ENCODE measurements around the gene AVP. TPM values are rescaled to one million over a fixed set of nuclear protein-coding genes. Genes with fewer than 3 reads are reported as not detected.
"Not testable (repeated sequence)": the region's sequence is repeated elsewhere in the genome, so short reads cannot be mapped to it uniquely, and the experiment has no call there.

AVP gene, protein sequence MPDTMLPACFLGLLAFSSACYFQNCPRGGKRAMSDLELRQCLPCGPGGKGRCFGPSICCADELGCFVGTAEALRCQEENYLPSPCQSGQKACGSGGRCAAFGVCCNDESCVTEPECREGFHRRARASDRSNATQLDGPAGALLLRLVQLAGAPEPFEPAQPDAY
- total RNA-seq (2014; rRNA removed; shearing (Covaris generic)) = not detected in 2 replicates

DNA sequence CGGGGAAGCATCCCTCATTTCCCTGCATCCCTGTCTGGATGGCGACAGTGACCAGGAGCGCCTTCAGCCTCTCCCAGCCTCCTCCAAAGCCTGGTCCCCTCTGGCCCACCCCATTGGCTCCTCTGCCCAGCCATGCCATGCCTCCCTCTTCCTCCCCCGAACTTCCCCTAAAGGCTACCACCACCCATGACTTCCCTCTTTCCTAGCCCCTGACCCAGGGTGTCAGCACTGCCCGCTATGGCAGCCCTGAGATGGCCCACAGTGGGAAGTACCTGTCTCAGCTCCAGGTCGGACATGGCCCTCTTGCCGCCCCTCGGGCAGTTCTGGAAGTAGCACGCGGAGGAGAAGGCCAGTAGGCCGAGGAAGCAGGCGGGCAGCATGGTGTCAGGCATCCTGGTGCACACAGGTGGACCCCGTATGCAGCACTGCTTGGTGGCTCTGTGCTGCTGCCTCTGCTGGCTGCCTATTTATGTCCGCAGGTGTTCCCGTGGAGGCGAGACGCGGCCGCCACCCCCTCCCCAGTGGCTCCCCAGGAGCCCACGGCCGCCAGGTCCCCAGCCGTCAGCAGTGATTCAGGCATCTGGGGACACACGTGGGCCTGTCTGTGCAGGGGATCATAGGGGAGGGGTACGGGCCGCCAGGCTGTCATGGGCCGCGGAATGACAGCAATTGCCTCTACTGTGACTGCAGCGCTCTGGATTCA, at the start of gene AVP:
Gene AVP (minus strand): TSS at position 442 of the 703 bp plus-strand sequence. CDS start 50 bp downstream, at position 392.
- Histone ChIP-seq H3K4me3 (no peak within 1 kb of the TSS), H3K4me1 (replicated peaks) (0 out of 2 replicates have a peak, but pooled peaks cover 3% of the 10 kb centered on the region), H3K9me3 (replicated peaks) (no peaks in the 10 kb centered on the region), H3K27ac (no peak within 1 kb of the TSS), H3K27me3 (replicated peaks) (peaks cover 42% of the 10 kb centered on the region), H3K36me3 (no peaks in the 10 kb centered on the region)
- no peak for DNase-seq (ENCODE audit: low read depth in 1 of 2, low spot score in 2 of 2)

DNA sequence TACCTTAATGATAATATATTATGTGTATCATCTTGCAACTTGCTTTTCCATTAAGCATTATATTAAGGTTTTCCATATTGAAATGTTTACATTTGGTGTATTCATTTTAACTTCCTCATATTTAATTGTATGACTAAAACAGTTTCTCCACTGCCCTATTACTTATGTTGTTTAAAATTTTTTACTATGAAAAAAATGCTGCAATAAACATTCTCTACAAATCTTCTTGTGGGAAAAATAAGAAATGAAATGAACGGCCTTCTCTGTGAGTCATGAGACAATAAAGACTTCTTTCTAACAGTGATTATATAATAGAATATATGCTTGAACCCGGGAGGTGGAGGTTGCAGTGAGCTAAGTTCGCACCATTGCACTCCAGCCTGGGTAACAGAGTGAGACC, 49.6 kb upstream of the AVP start:
- no peak for DNase-seq (ENCODE audit: low read depth in 1 of 2, low spot score in 2 of 2)
- Histone ChIP-seq H3K4me1 (replicated peaks) (no peaks in the 10 kb centered on the region), H3K27me3 (replicated peaks) (no peaks in the 10 kb centered on the region), H3K36me3 (peaks cover 3% of the 10 kb centered on the region), H3K9me3 (replicated peaks) (no peaks in the 10 kb centered on the region), H3K4me3 (no peak overlapping the region), H3K27ac (no peak overlapping the region)

DNA sequence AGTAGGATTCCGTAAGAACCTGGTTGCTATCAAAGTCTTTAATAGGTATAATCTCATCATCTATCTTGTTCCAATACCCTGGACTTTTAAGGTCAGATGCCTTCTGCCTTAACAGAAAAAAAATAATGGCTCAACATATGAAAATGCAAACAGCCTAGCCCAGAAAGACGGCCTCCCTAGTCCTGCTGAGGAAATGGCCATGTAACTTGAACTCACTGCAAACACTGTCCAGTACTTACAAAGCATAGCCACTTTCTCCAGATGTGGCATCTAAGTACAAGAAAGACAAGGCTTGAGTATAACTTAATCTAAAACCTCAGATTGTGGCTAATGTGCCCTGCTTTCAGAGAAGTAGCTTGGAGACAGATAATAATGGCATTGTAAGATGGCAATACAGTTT, 48.6 kb upstream of the AVP start:
- H3K4me1 ChIP-seq (replicated peaks) = no peaks in the 10 kb centered on the region
- no peak overlapping the region for H3K27ac ChIP-seq
- peaks cover 3% of the 10 kb centered on the region for H3K36me3 ChIP-seq
- no peak for DNase-seq (ENCODE audit: low read depth in 1 of 2, low spot score in 2 of 2)
- no peaks in the 10 kb centered on the region for H3K9me3 ChIP-seq (replicated peaks)
- no peaks in the 10 kb centered on the region for H3K27me3 ChIP-seq (replicated peaks)
- no peak overlapping the region for H3K4me3 ChIP-seq

DNA sequence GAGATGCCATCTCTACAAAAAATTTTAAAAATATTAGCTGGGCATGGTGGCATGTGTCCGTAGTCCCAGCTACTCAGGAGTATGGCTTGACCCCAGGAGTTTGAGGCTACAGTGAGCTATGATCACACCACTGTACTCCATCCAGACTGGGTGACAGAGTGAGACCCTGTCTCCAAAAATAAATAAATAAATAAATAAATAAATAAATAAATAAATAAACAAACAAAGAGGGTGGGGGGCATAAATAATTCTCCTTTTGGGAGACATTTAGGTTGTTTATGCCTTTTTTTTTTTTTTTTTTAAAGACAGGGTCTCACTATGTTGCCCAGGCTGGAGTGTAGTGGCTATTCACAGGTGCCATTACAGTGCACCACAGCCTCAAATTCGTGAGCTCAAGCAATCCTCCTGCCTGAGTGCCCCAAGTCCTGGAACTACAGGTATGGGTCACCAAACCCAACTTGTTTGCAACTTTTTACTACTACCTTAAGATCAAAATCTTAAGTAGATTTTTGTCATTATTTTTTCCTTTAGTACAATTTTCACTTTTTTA, 45.6 kb upstream of the AVP start:
- no peak overlapping the region for H3K4me3 ChIP-seq

DNA sequence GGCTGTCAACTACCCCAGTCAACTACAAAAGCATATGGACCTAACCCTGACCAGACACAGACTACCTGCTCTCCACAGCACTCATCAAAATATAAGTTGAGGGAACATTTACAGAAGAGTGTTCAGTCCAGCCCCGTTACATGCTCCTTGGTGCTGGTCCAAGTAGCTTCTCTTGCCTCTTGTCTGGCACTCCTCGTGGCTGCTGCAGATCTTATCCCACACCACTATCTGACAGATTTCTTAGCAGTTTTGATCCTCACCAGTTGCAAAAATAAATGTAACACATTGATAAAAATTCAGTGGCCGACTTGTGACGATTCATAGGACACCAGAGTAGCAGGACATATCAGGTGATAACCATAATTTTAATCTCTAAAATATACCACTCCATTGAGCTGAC, 44.6 kb upstream of the AVP start:
- no peaks in the 10 kb centered on the region for H3K4me1 ChIP-seq (replicated peaks)
- no peak for DNase-seq (ENCODE audit: low read depth in 1 of 2, low spot score in 2 of 2)
- no peaks in the 10 kb centered on the region for H3K36me3 ChIP-seq
- H3K9me3 ChIP-seq (replicated peaks) = no peaks in the 10 kb centered on the region
- H3K4me3 ChIP-seq = no peak overlapping the region
- H3K27me3 ChIP-seq (replicated peaks) = no peaks in the 10 kb centered on the region
- H3K27ac ChIP-seq = no peak overlapping the region

More for the DNA sequence above, 45.6 kb upstream of the AVP start:
- no peaks in the 10 kb centered on the region for H3K27me3 ChIP-seq (replicated peaks)
- H3K9me3 ChIP-seq (replicated peaks) = no peaks in the 10 kb centered on the region
- no peaks in the 10 kb centered on the region for H3K36me3 ChIP-seq
- H3K4me1 ChIP-seq (replicated peaks) = no peaks in the 10 kb centered on the region
- DNase-seq (ENCODE audit: low read depth in 1 of 2, low spot score in 2 of 2) = no peak
- no peak overlapping the region for H3K27ac ChIP-seq

DNA sequence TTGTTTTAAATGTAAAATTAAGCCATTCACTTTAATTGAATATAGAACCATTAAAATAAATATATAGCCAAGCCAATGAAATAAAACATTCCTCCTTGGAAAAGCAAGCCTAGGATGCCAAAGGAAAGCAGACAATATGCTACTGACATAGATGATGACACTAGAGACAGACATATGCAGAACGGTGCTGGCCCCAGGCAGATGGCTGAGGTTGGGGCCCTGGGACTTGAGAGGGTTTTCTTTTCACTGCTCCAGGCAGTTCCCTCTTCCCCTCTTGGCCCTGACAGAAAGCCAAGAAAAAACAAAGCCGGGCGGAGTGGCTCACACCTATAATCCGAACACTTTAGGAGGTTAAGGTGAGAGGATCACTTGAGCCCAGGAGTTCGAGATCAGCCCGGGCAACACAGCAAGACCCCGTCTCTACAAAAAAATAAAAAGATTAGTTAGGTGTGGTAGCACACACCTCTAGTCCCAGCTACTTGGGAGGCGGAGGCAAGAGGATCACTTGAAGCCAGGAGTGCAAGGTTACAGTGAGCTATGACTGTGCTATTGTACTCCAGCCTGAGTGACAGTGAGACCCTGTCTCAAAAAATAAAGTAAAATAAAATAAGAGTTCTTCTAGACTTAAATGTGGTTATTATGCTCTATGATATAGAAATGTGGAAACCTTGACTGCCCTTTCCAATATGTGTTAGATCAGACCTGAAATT, 43.9 kb upstream of the AVP start:
- H3K27ac ChIP-seq = no peak overlapping the region
- H3K36me3 ChIP-seq = no peaks in the 10 kb centered on the region
- no peak overlapping the region for H3K4me3 ChIP-seq
- H3K9me3 ChIP-seq (replicated peaks) = no peaks in the 10 kb centered on the region
- DNase-seq (ENCODE audit: low read depth in 1 of 2, low spot score in 2 of 2) = no peak
- peaks cover 2% of the 10 kb centered on the region for H3K4me1 ChIP-seq (replicated peaks)
- H3K27me3 ChIP-seq (replicated peaks) = no peaks in the 10 kb centered on the region

DNA sequence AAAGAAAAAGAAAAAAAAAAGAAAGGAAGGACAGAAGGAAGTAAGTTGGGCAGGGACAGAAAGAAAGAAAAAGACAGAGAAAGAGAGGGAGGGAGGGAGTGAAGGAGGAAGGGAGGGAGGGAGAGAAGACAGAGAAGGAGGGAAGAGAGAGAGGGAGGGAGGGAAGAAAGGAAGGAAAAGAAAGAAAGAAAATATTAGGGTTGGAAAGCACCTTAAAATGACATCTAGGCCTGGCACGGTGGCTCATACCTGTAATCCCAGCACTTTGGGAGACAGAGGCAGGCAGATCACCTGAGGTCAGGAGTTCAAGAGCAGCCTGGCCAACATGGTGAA, 42.0 kb upstream of the AVP start:
- Histone ChIP-seq H3K9me3 (replicated peaks) (no peaks in the 10 kb centered on the region), H3K36me3 (peaks cover 12% of the 10 kb centered on the region), H3K27me3 (replicated peaks) (no peaks in the 10 kb centered on the region), H3K4me1 (replicated peaks) (peaks cover 7% of the 10 kb centered on the region), H3K27ac (no peak overlapping the region), H3K4me3 (no peak overlapping the region)
- no peak for DNase-seq (ENCODE audit: low read depth in 1 of 2, low spot score in 2 of 2)

DNA sequence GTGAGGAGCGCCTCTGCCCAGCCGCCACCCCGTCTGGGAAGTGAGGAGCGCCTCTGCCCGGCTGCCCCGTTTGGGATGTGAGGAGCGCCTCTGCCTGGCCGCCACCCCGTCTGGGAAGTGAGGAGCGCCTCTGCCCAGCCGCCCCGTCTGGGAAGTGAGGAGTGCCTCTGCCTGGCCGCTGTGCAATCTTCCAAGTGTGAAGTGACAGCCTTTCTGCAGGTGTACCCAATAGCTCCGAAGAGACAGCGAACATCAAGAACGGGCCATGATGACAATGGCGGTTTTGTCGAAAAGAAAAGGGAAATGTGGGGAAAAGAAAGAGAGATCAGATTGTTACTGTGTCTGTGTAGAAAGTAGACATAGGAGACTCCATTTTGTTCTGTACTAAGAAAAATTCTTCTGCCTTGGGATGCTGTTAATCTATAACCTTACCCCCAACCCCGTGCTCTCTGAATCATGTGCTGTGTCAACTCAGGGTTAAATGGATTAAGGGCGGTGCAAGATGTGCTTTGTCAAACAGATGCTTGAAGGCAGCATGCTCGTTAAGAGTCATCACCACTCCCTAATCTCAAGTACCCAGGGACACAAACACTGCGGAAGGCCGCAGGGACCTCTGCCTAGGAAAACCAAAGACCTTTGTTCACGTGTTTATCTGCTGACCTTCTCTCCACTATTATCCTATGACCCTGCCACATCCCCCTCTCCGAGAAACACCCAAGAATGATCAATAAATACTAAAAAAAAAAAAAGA, 41.4 kb upstream of the AVP start:
- not testable (repeated sequence) for DNase-seq (ENCODE audit: low read depth in 1 of 2, low spot score in 2 of 2); H3K27ac ChIP-seq; H3K4me3 ChIP-seq; H3K27me3 ChIP-seq (replicated peaks); H3K9me3 ChIP-seq (replicated peaks); H3K4me1 ChIP-seq (replicated peaks)
- peaks cover 17% of the 10 kb centered on the region for H3K36me3 ChIP-seq

DNA sequence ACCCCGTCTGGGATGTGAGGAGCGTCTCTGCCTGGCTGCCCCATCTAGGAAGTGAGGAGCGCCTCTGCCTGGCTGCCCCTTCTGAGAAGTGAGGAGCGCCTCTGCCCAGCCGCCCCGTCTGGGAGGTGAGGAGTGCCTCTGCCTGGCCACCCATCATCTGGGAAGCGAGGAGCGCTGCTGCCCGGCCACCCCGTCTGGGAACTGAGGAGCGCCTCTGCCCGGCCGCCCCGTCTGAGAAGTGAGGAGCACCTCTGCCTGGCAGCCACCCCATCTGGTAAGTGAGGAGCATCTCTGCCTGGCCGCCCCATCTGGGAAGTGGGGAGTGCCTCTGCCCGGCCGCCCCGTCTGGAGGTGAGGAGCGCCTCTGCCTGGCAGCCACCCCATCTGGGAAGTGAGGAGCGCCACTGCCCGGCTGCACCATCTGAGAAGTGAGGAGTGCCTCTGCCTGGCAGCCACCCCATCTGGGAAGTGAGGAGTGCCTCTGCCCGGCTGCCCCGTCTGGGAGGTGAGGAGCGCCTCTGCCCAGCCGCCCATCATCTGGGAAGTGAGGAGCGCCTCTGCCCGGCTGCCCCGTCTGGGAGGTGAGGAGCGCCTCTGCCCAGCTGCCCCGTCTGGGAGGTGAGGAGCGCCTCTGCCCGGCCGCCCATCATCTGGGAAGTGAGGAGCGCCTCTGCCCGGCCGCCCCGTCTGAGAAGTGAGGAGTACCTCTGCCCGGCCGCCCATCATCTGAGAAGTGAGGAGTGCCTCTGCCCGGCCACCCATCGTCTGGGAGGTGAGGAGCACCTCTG, 40.4 kb upstream of the AVP start:
- not testable (repeated sequence) for H3K9me3 ChIP-seq (replicated peaks); H3K4me3 ChIP-seq; H3K4me1 ChIP-seq (replicated peaks); DNase-seq (ENCODE audit: low read depth in 1 of 2, low spot score in 2 of 2); H3K27ac ChIP-seq; H3K27me3 ChIP-seq (replicated peaks)
- peaks cover 18% of the 10 kb centered on the region for H3K36me3 ChIP-seq

DNA sequence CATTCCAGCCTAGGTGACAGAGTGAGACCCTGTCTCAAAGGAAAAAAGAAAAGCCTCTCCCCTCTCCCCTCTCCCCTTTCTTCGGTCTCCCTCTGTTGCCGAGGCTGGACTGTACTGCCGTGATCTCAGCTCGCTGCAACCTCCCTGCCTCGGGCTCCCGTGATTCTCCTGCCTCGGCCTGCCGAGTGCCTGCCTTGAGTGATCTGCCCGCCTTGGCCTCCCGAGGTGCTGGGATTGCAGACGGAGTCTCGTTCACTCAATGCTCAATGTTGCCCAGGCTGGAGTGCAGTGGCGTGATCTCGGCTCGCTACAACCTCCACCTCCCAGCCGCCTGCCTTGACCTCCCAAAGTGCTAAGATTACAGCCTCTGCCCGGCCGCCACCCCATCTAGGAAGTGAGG, 39.6 kb upstream of the AVP start:
- not testable (repeated sequence) for H3K27me3 ChIP-seq (replicated peaks); H3K4me1 ChIP-seq (replicated peaks); H3K27ac ChIP-seq; H3K4me3 ChIP-seq; DNase-seq (ENCODE audit: low read depth in 1 of 2, low spot score in 2 of 2); H3K9me3 ChIP-seq (replicated peaks)
- H3K36me3 ChIP-seq = peaks cover 18% of the 10 kb centered on the region

DNA sequence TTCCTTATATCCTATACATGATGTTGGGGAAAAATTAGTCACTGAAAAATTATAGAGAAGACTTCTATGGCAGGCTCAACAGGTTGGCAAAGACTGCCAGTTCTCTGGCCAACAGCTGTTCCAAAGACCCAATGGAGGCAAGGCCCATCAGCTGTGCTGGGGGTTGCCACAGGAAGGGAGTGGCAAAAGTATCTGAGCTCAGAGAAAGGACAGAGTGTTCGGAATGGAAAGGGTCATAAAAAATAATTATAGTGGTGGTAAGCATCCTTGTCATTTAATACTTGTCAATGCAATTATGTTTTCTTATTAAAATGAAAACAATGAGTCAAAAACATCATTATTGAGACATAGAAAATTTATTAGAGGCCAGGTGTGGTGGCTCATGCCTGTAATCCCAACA, 39.0 kb upstream of the AVP start:
- DNase-seq (ENCODE audit: low read depth in 1 of 2, low spot score in 2 of 2) = no peak

DNA sequence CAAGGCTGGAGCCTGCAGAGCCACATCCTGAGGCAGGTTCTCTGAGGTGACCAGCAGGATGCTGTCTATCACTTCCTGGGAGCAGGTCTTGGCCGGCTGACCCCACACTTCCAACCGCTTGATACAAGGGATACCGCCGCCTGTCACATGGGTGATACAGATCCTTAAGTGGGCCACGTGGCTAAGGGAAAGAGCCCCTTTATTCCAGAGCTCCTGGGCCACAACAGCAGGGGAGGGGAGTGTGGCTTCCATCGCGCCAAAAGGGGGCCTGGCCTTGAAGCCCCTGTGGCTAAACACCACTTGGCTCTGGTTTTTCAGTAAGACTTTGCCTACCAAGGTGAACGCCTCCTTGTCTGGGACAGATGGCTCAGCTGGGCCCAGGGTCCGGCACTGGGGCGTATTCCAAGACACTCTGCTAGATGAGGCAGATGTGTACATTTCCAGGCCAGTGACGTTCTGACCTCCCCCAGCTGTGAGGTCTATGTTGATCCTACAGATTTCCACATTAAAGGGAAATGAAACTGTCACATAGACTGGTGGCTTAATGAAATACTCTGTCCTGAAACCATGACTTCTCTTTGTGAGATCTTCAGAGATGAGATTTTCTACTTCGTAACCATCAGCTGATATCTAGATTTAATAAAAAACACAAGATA, 37.6 kb upstream of the AVP start:
- peaks cover 23% of the 10 kb centered on the region for H3K36me3 ChIP-seq
- no peak overlapping the region for H3K4me3 ChIP-seq
- no peaks in the 10 kb centered on the region for H3K9me3 ChIP-seq (replicated peaks)
- H3K4me1 ChIP-seq (replicated peaks) = peaks cover 7% of the 10 kb centered on the region
- no peak overlapping the region for H3K27ac ChIP-seq
- H3K27me3 ChIP-seq (replicated peaks) = no peaks in the 10 kb centered on the region
- no peak for DNase-seq (ENCODE audit: low read depth in 1 of 2, low spot score in 2 of 2)

More for the DNA sequence above, 39.0 kb upstream of the AVP start:
- Histone ChIP-seq H3K4me1 (replicated peaks) (peaks cover 7% of the 10 kb centered on the region), H3K9me3 (replicated peaks) (no peaks in the 10 kb centered on the region), H3K4me3 (no peak overlapping the region), H3K36me3 (peaks cover 23% of the 10 kb centered on the region), H3K27ac (no peak overlapping the region), H3K27me3 (replicated peaks) (no peaks in the 10 kb centered on the region)
